Hepatocyte (in vitro differentiated cells): ENCODE results near the gene PRDM1. TPM values are rescaled to one million over a fixed set of nuclear protein-coding genes. Genes with fewer than 3 reads are reported as not detected.

ENCODE experiments used
- DNase-seq: peaks from one replicate; pipeline ENCODE4 v3.0.0-alpha.2; 2016; ENCODE audit warnings: low spot score
- H2AFZ ChIP-seq: fragments of 200-600 bp; sonication (generic); 2 replicates; pipeline ENCODE4 v1.6.0; 2016; ENCODE audit warnings: antibody characterized with exemption, mild to moderate bottlenecking
- H3K27ac ChIP-seq: fragments of 200-600 bp; sonication (generic); 2 replicates; pipeline ENCODE4 v1.5.1; 2016; ENCODE audit warnings: mild to moderate bottlenecking
- H3K27me3 ChIP-seq: fragments of 200-600 bp; sonication (generic); 2 replicates; pipeline ENCODE4 v1.6.1; 2016
- H3K36me3 ChIP-seq: fragments of 200-600 bp; sonication (generic); replicated peaks from 2 replicates; pipeline ENCODE4 v1.5.1; 2016; ENCODE audit warnings: low read depth; ENCODE audit not compliant: insufficient read depth
- H3K4me1 ChIP-seq: fragments of 200-600 bp; sonication (generic); 2 replicates; pipeline ENCODE4 v1.5.1; 2016; ENCODE audit warnings: mild to moderate bottlenecking, moderate library complexity; ENCODE audit not compliant: insufficient read depth
- H3K4me2 ChIP-seq: fragments of 200-600 bp; sonication (generic); 2 replicates; pipeline ENCODE4 v1.6.0; 2016
- H3K4me3 ChIP-seq: fragments of 200-600 bp; sonication (generic); 2 replicates; pipeline ENCODE4 v1.5.1; 2016; ENCODE audit warnings: mild to moderate bottlenecking
- H3K79me2 ChIP-seq: fragments of 200-600 bp; sonication (generic); 2 replicates; pipeline ENCODE4 v1.6.0; 2017; ENCODE audit warnings: mild to moderate bottlenecking
- H3K9me2 ChIP-seq: fragments of 200-600 bp; sonication (generic); replicated peaks from 2 replicates; pipeline ENCODE4 v1.6.0; 2017; ENCODE audit warnings: mild to moderate bottlenecking; ENCODE audit not compliant: insufficient read depth
- H3K9me3 ChIP-seq: fragments of 200-600 bp; sonication (generic); 2 replicates; pipeline ENCODE4 v1.5.1; 2016; ENCODE audit warnings: low read depth, mild to moderate bottlenecking
- H4K20me1 ChIP-seq: fragments of 200-600 bp; sonication (generic); 2 replicates; pipeline ENCODE4 v1.6.0; 2016; ENCODE audit warnings: mild to moderate bottlenecking; ENCODE audit not compliant: insufficient read depth, poor library complexity, severe bottlenecking
- CTCF ChIP-seq: fragments of 200-600 bp; sonication (generic); IDR thresholded peaks from 2 replicates; pipeline ENCODE4 v1.5.1; 2016; ENCODE audit warnings: antibody characterized with exemption, mild to moderate bottlenecking; ENCODE audit not compliant: poor library complexity
- EZH2 ChIP-seq: fragments of 200-600 bp; sonication (generic); IDR thresholded peaks from 2 replicates; pipeline ENCODE4 v1.6.1; 2016; ENCODE audit warnings: antibody characterized with exemption, mild to moderate bottlenecking, borderline replicate concordance
- EZH2phosphoT487 ChIP-seq: fragments of 200-600 bp; sonication (generic); IDR thresholded peaks from one replicate; pipeline ENCODE4 v1.6.1; 2018; ENCODE audit warnings: antibody characterized with exemption, mild to moderate bottlenecking, low read depth, moderate library complexity; ENCODE audit not compliant: unreplicated experiment, severe bottlenecking
- WGBS: methylation state at CpG from one replicate; pipeline ENCODE4 v1.1.6; 2016; ENCODE audit warnings: low lambda C conversion rate; ENCODE audit errors: missing lambda C conversion rate; 5-methylcytosine and 5-hydroxymethylcytosine counted together
- polyA plus RNA-seq: library from polyadenylated mRNA; unstranded; fragments of >200 nt; fragmentation: Nextera tagmentation; extraction: Ambion mirVana; gene quantifications from 2 replicates; pipeline ENCODE4 v1.2.1, GENCODE V29; 2016
- total RNA-seq: library from RNA; depleted of rRNA; stranded (reverse); fragments of >200 nt; gene quantifications from 2 replicates; pipeline ENCODE4 v1.2.3, GENCODE V29; 2014

PRDM1 gene
- total and polyA plus RNA-seq, 2 experiments from 2014 or later: 18.0 to 19.3 TPM

GRCh38 chr6:106105493-106105892, 19.4 kb downstream of the PRDM1 start:
- H4K20me1 ChIP-seq: peaks cover 3% of the 10 kb centered on the region
- no peak overlapping the region for H3K4me3 ChIP-seq
- no peak overlapping the region for H2AFZ ChIP-seq
- 97% methylated on average over 22 of the region's 22 CpGs for WGBS
- H3K27me3 ChIP-seq: no peaks in the 10 kb centered on the region
- no peak for DNase-seq
- H3K4me1 ChIP-seq: no peaks in the 10 kb centered on the region
- no peak overlapping the region for H3K4me2 ChIP-seq
- TF ChIP-seq EZH2phosphoT487: no peak
- TF ChIP-seq EZH2: no peak
- no peak for TF ChIP-seq CTCF
- no peaks in the 10 kb centered on the region for H3K36me3 ChIP-seq
- H3K9me2 ChIP-seq: no peaks in the 10 kb centered on the region
- H3K79me2 ChIP-seq: no peaks in the 10 kb centered on the region
- H3K27ac ChIP-seq: no peak overlapping the region
- H3K9me3 ChIP-seq: no peaks in the 10 kb centered on the region

- Histone ChIP-seq H3K4me3 (no peak overlapping the region), H2AFZ (no peak overlapping the region), H3K36me3 (no peaks in the 10 kb centered on the region), H3K27me3 (no peaks in the 10 kb centered on the region), H3K9me3 (no peaks in the 10 kb centered on the region), H4K20me1 (peaks cover 3% of the 10 kb centered on the region), H3K27ac (no peak overlapping the region), H3K4me1 (no peaks in the 10 kb centered on the region), H3K79me2 (no peaks in the 10 kb centered on the region), H3K4me2 (no peak overlapping the region), H3K9me2 (no peaks in the 10 kb centered on the region)
- 89% methylated on average over 12 of the region's 12 CpGs for WGBS
- DNase-seq: no peak
- TF ChIP-seq CTCF (no peak), EZH2phosphoT487 (no peak), EZH2 (no peak)
Observed at GRCh38 chr6:106106276-106107042, 20.3 kb downstream of the PRDM1 start.

GRCh38 chr6:106107043-106107613, 21.0 kb downstream of the PRDM1 start:
- TF ChIP-seq CTCF (no peak), EZH2 (no peak), EZH2phosphoT487 (no peak)
- H3K9me3 ChIP-seq: no peaks in the 10 kb centered on the region
- no peak overlapping the region for H2AFZ ChIP-seq
- H3K27me3 ChIP-seq: no peaks in the 10 kb centered on the region
- H4K20me1 ChIP-seq: peaks cover 3% of the 10 kb centered on the region
- H3K36me3 ChIP-seq: no peaks in the 10 kb centered on the region
- H3K4me2 ChIP-seq: no peak overlapping the region
- H3K27ac ChIP-seq: no peak overlapping the region
- H3K79me2 ChIP-seq: no peaks in the 10 kb centered on the region
- WGBS: 96% methylated on average over 14 of the region's 14 CpGs
- no peaks in the 10 kb centered on the region for H3K9me2 ChIP-seq
- DNase-seq: no peak
- no peak overlapping the region for H3K4me3 ChIP-seq
- no peaks in the 10 kb centered on the region for H3K4me1 ChIP-seq
